ENCODE results near the gene IRF2BPL. TPM values are rescaled to one million over a fixed set of nuclear protein-coding genes. Genes with fewer than 3 reads are reported as not detected.

Gene IRF2BPL
- total RNA-seq, 1 donor from 2014 or later: 14.2 TPM

DNA sequence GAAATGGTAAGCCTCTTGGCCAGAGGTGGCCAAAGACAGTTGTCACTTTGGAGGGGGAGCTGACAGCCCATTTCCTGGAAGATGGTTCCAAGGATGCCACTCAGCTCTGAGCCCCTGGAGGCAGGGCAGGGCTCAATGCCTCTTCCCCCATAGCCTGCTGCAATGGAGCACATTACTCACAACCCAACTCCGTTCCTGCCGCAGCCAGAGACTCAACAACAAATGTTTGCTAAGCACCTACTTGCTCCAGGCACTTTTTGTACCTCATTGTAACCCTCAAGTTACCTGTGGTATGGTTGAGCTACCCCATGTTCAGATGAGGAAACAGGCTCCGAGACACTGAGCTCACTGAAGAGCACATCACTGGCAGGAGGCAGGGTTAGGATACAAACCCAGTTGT is 19.5 kb downstream of the IRF2BPL start:
- ATAC-seq: peak; percentile 73

DNA sequence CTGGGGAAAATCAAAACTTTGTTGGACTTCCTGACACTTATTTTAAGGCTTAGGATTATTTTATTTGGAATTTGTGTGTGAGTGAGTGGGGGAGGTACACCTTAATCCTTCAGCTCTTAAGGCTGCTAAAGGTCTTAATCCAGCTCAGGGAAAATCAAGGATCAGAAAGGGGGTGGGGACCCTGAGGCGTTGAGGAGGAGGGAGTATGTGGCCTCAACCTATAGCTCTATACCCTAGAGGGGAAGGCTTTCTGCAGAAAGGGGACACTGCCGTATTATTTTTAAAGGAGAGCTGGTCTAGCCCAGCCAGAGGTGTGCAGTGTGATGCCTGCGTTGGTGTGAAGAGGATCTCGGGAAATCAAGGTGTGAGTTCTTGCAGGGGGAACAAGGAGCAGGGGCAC is 20.0 kb downstream of the IRF2BPL start:
- ATAC-seq: no peak

GRCh38 chr14:77007975-77008421 is 20.5 kb downstream of the IRF2BPL start:
- ATAC-seq: peak; percentile 86

GRCh38 chr14:77007183-77007974 is 21.1 kb downstream of the IRF2BPL start:
- peak; percentile 67 for ATAC-seq

DNA sequence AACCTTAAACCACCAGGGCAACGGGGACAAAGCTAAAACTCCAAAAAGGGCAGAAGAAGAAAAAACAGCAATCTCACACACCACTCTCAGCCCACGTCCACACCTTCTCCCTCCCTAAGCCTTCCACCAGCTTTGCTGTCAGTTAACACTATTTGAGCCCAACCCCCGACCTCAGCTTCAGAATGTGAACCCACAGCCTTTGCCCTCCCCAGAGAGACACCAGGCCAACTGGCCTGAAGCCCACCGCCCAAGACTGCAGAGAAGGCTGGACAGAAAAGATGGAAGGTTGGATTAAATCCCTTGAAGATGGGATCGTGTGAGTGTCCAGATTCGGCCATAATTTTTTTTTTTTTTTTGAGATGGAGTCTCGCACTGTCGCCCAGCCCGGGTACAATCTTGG is 22.4 kb downstream of the IRF2BPL start:
- no peak for ATAC-seq

DNA sequence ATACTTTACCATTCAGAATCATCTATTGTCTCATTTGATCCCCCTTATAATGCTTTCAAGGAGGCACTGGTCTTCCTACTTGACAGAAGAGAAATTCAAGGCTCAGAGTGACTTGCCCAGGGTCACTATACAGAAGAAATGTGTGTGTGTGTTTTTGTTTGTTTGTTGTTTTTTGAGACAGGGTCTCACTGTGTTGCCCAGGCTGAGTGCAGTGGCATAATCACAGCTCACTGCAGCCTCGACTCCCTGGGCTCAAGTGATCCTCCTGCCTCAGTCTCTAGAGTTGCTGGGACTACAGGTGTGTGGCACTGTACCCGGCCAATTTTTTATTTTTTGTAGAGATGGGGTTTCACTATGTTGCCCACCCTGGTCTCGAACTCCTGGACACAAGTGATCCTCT is 22.9 kb downstream of the IRF2BPL start:
- ATAC-seq: no peak

GRCh38 chr14:77004711-77005460 is 23.6 kb downstream of the IRF2BPL start:
- ATAC-seq: no peak

DNA sequence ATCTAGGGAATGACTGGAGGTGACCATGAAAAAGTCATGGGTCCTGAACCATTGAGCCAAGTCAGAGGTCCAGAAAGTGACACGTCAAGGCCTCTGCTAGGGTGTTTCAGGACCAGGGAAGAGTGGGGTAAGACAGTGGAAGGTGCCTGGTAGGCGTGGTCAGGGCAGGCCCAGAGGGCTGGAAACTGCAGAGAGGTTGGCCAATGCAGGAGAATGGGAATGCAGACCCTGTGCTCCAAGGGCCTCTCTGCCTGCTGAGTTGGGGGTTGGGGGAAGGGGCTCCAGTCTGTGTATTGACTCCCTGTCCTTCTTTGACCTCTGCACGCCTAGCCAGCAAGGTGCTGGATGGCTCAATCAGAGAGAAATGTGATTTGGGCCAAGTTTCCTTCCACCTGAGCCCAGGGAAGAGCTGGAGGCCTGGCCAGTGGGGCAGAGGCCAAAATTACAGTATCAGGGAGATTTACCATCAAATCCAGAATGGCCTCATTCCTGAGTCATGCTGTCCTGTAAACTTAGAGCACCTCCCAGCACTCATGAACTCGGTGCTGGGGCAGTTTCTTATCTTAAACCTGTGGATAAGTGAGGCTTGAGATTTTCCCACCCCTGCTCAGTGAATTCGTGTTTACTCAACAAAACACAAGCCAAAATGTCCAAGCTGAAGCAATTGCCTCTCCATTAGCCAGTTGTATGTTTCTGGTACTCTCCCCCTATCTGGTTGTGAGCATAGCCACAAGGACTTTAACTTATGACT is 24.4 kb downstream of the IRF2BPL start:
- no peak for ATAC-seq

DNA sequence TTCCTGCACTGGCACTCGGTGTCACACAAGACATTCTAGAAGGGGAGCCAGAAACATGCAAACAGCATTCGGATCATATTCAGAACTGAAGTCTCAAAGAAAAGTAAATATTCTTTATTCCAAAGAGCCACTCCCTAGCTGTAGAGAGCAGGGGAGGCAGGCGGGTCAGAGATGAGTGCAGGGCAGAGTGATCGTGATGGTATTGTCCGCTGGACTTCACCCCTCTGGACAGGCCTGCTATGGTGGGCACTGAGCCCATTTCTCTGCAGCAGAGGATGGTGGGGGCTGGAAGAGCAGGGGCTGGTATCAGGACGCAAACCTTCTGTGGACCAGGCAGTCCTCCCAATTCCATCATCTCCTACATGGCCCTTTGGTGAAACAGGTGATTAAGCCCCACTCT is 25.6 kb downstream of the IRF2BPL start:
- ATAC-seq: no peak

DNA sequence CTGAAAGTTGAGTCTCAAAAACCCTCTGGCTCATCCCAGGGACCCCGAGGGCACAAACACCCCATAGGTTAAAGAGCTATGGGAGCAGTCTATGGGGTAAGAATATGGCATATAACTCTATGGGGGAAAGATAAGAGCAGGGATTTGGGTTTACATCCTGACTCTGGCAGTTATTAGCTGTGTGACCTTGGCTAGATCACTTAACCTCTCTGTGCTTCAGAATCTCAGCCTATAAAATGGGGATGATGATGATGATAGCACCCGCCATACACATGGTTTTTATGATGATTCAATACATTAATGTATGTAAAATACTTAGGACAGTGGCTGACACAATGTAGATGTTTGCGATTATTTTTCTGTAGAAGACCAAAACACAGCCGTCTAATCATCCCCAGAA is 26.2 kb downstream of the IRF2BPL start:
- ATAC-seq: no peak

- ATAC-seq: peak; percentile 12
Observed at GRCh38 chr14:77000340-77001270, 27.9 kb downstream of the IRF2BPL start.

DNA sequence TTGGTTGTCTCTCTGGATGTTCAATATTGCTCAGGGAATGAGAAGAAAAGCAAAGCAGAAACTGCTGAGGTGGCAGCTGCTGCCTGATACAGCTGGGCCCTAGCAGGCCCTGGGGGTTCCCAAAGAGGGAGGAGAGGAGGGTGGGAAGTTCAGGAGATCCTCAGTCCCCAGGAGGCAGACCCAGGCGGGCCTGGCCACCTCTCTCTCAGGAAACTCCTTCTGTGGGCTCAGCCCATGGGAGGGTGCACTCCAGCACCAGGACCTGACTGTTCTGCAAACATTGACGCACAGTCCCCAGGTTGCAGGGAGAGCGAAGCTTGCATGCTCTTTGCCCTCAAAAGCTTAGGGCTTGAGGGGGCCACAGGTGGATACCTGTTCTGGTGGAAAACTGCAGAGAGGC is 29.6 kb downstream of the IRF2BPL start:
- no peak for ATAC-seq

- ATAC-seq: no peak
Observed at GRCh38 chr14:76997257-76997970, 31.1 kb downstream of the IRF2BPL start.

DNA sequence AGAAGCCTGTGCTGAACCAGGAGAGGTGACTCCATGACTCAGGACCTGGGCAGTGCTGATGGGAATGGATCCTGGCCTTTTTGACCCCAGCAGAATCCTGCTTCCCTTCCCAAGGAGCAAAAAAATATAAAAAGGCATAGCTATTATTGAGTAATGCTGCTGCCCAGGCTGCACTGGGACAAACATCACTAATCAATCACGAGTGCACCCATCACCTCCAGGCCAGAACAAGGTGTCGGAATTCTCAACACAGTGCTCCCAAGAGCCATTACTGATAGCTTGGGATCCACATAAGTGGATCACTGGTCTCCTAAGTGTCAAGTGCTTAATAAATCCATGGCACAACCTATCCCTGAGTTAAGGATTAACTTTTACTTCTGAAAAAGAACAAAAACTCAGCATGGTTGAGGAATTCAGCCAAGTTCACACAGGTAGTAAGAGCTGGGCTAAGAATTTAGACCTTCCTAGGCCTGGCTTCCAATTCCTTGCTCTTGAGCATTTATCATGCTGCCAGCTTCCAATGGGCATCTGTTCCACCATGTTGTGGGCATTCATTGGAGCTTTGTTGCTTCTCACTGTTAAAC is 31.9 kb downstream of the IRF2BPL start:
- ATAC-seq: no peak

- ATAC-seq: no peak
Observed at GRCh38 chr14:76995279-76996035, 33.1 kb downstream of the IRF2BPL start.

- no peak for ATAC-seq
Observed at GRCh38 chr14:76993752-76994151, 34.8 kb downstream of the IRF2BPL start.

- ATAC-seq: no peak
Observed at GRCh38 chr14:76990084-76990483, 38.4 kb downstream of the IRF2BPL start.

DNA sequence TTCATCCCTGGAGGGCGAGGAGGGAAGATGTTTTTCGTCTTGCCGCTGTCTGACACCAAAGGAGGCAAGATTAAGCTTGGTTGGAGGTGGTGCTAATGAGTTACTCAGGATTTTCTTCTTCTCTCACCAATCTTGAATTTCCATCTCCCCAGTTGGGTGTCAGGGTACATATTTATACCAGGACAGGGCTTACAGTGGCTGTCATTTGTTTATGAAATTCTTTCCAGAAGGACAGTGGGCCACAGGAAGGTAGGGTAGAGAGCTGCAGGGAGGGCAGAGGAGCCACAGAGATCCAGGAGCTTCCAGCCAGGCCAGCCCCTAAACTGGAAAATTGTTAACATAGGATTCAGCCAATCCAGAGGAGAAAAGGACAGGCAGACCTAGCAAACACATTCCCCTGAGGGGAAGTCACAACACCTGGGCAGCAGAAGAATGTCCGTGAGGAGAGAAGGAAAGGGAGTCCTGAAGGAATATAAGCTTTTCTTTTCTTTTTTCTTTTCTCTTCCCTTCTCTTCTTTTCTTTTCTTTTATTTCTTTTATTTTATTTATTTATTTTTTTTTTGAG is 40.5 kb downstream of the IRF2BPL start:
- no peak for ATAC-seq

DNA sequence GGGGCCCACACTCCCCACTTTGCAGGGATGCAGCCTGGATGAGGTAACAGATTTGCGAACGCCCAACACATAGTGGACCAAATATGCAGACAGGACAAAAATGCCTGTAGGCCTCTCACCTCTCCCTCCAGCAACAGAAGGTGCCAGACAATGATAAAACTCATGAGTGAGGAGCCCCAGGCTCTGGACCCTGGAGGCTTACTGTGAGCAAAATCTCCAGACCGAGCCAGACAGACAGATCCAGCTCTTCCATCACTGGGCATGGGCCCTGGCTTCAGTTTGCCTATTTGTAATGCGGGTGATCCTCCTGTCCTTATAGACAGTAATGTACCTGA is 42.3 kb downstream of the IRF2BPL start:
- no peak for ATAC-seq
